A673 (cell line): Measurements from ENCODE around the gene TMEM238L. TPM values are rescaled to one million over a fixed set of nuclear protein-coding genes. Genes with fewer than 3 reads are reported as not detected.

ENCODE experiments used
- BruUV-seq: library from RNA; stranded (reverse); fragments of 400-500 nt; replicated peaks from 2 replicates; lab custom pipeline; 2021; lab: Mats Ljungman, UMichigan
- CTCF ChIA-PET: fragments of 300-600 bp; sonication (Branson Sonifier 250); formaldehyde crosslinking; loops from one replicate; lab custom pipeline; 2022; ENCODE audit warnings: antibody characterized with exemption; lab: Charles Lee
- POLR2A ChIA-PET: fragments of 300-600 bp; sonication (Branson Sonifier 250); formaldehyde crosslinking; loops from one replicate; lab custom pipeline; 2022; ENCODE audit warnings: antibody characterized with exemption; ENCODE audit not compliant: low non-redundant PET; lab: Charles Lee
- DNase-seq: peaks from one replicate; pipeline ENCODE4 v3.0.0-alpha.2; 2015; ENCODE audit warnings: low spot score
- H3K27ac ChIP-seq: fragments of 200-600 bp; sonication (generic); 2 replicates; pipeline ENCODE4 v1.5.1; 2016; ENCODE audit warnings: mixed run types, low read depth, mild to moderate bottlenecking, mixed read lengths, antibody characterized with exemption, low read length; ENCODE audit not compliant: poor library complexity, severe bottlenecking
- H3K27me3 ChIP-seq: fragments of 200-600 bp; sonication (generic); replicated peaks from 2 replicates; pipeline ENCODE4 v1.6.1; 2017; ENCODE audit warnings: mixed run types, low read depth, mild to moderate bottlenecking, mixed read lengths, antibody characterized with exemption, low read length; ENCODE audit not compliant: insufficient read depth, poor library complexity
- H3K36me3 ChIP-seq: fragments of 200-600 bp; sonication (generic); 2 replicates; pipeline ENCODE4 v1.6.1; 2016; ENCODE audit warnings: mixed run types, mild to moderate bottlenecking, mixed read lengths, antibody characterized with exemption, low read length; ENCODE audit not compliant: insufficient read depth, poor library complexity, severe bottlenecking
- H3K4me1 ChIP-seq: fragments of 200-600 bp; sonication (generic); 2 replicates; pipeline ENCODE4 v1.6.1; 2017; ENCODE audit warnings: mixed run types, mild to moderate bottlenecking, mixed read lengths, antibody characterized with exemption, low read length; ENCODE audit not compliant: insufficient read depth, poor library complexity, severe bottlenecking
- H3K4me3 ChIP-seq: fragments of 200-600 bp; sonication (generic); 2 replicates; pipeline ENCODE4 v1.5.1; 2016; ENCODE audit warnings: low read depth, mixed run types, mild to moderate bottlenecking, mixed read lengths, low read length; ENCODE audit not compliant: poor library complexity, severe bottlenecking
- H3K9me3 ChIP-seq: fragments of 200-600 bp; sonication (generic); 2 replicates; pipeline ENCODE4 v1.6.1; 2016; ENCODE audit warnings: mixed run types, low read depth, mild to moderate bottlenecking, mixed read lengths, antibody characterized with exemption, low read length; ENCODE audit not compliant: poor library complexity, severe bottlenecking
- CTCF ChIP-seq: fragments of 300-800, 200-600 bp; sonication (generic); conservative IDR thresholded peaks from 2 replicates; pipeline ENCODE4 v1.5.1; 2017; ENCODE audit warnings: low read depth, mild to moderate bottlenecking, antibody characterized with exemption, low read length, moderate library complexity, mixed read lengths
- EZH2 ChIP-seq: fragments of 200-600 bp; sonication (generic); IDR thresholded peaks from 2 replicates; pipeline ENCODE4 v1.6.1; 2017; ENCODE audit warnings: borderline replicate concordance, low read depth, mild to moderate bottlenecking, mixed read lengths, antibody characterized with exemption, low read length; ENCODE audit not compliant: poor library complexity, severe bottlenecking
- intact Hi-C: fragments of 100-400 bp; cut with micrococcal nuclease; formaldehyde crosslinking; loops from one replicate; pipeline ENCODE4 v1.10.0; 2022; ENCODE audit not compliant: unreplicated experiment
- total RNA-seq: library from RNA; stranded (reverse); gene quantifications from 2 replicates; pipeline ENCODE4 v1.2.3, GENCODE V29; 2021

Gene TMEM238L
- total RNA-seq, 1 experiment from 2014 or later = not detected

GRCh38 chr17:10752696-10753095, 51.2 kb downstream of the TMEM238L start:
- ChIA-PET CTCF (no interaction called here), POLR2A (no interaction called here)
- H3K27me3 ChIP-seq = peaks cover 50% of the 10 kb centered on the region
- peaks cover 11% of the 10 kb centered on the region for H3K4me1 ChIP-seq
- no peaks in the 10 kb centered on the region for H3K36me3 ChIP-seq
- no peaks in the 10 kb centered on the region for H3K9me3 ChIP-seq
- H3K27ac ChIP-seq = no peak overlapping the region
- DNase-seq = no peak
- intact Hi-C loops = loop anchor here (5.0 kb wide), 1 partner anchor 1235 kb away; no protein-coding TSS in a partner anchor
- no peak overlapping the region for H3K4me3 ChIP-seq
- BruUV-seq = no TSS peak
- TF ChIP-seq CTCF = no peak
- no peak for TF ChIP-seq EZH2

GRCh38 chr17:10751563-10751962, 52.3 kb downstream of the TMEM238L start:
- Histone ChIP-seq H3K27ac (no peak overlapping the region), H3K27me3 (peaks cover 39% of the 10 kb centered on the region), H3K36me3 (no peaks in the 10 kb centered on the region), H3K4me1 (peaks cover 13% of the 10 kb centered on the region), H3K4me3 (no peak overlapping the region), H3K9me3 (no peaks in the 10 kb centered on the region)
- TF ChIP-seq EZH2 (no peak), CTCF (no peak)
- intact Hi-C loops = loop anchor here (5.0 kb wide), 1 partner anchor 1236 kb away; no protein-coding TSS in a partner anchor
- no TSS peak for BruUV-seq
- no peak for DNase-seq
- CTCF ChIA-PET = no interaction called here
- POLR2A ChIA-PET = no interaction called here

GRCh38 chr17:10750210-10750609, 53.7 kb downstream of the TMEM238L start:
- no peak for DNase-seq
- no peaks in the 10 kb centered on the region for H3K36me3 ChIP-seq
- intact Hi-C loops = loop anchor here (5.0 kb wide), 1 partner anchor 1237 kb away; no protein-coding TSS in a partner anchor
- peaks cover 25% of the 10 kb centered on the region for H3K27me3 ChIP-seq
- TF ChIP-seq EZH2 (no peak), CTCF (no peak)
- H3K27ac ChIP-seq = no peak overlapping the region
- POLR2A ChIA-PET = no interaction called here
- H3K9me3 ChIP-seq = no peaks in the 10 kb centered on the region
- no TSS peak for BruUV-seq
- CTCF ChIA-PET = no interaction called here
- no peak overlapping the region for H3K4me3 ChIP-seq
- peaks cover 13% of the 10 kb centered on the region for H3K4me1 ChIP-seq
